Stimulated activated naive CD8-positive, alpha-beta T cell treated with anti-CD3 and anti-CD28 coated beads, Interleukin-15, Interleukin-2, amounts not matched to agents 100 U/mL and 50 U/mL, for 24 hours (primary cell): ENCODE measurements around the gene SLC25A14.
"Not testable (repeated sequence)": the region's sequence is repeated elsewhere in the genome, so short reads cannot be mapped to it uniquely, and the experiment has no call there.

ENCODE experiments used
- ATAC-seq: fragments of 150-1000 bp; cut with Tn5 transposase; one replicate; pipeline ENCODE4 v1.10.0; 2021
- DNase-seq: peaks from one replicate; pipeline ENCODE4 v3.0.0; 2021

The SLC25A14 gene, protein sequence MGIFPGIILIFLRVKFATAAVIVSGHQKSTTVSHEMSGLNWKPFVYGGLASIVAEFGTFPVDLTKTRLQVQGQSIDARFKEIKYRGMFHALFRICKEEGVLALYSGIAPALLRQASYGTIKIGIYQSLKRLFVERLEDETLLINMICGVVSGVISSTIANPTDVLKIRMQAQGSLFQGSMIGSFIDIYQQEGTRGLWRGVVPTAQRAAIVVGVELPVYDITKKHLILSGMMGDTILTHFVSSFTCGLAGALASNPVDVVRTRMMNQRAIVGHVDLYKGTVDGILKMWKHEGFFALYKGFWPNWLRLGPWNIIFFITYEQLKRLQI

DNA sequence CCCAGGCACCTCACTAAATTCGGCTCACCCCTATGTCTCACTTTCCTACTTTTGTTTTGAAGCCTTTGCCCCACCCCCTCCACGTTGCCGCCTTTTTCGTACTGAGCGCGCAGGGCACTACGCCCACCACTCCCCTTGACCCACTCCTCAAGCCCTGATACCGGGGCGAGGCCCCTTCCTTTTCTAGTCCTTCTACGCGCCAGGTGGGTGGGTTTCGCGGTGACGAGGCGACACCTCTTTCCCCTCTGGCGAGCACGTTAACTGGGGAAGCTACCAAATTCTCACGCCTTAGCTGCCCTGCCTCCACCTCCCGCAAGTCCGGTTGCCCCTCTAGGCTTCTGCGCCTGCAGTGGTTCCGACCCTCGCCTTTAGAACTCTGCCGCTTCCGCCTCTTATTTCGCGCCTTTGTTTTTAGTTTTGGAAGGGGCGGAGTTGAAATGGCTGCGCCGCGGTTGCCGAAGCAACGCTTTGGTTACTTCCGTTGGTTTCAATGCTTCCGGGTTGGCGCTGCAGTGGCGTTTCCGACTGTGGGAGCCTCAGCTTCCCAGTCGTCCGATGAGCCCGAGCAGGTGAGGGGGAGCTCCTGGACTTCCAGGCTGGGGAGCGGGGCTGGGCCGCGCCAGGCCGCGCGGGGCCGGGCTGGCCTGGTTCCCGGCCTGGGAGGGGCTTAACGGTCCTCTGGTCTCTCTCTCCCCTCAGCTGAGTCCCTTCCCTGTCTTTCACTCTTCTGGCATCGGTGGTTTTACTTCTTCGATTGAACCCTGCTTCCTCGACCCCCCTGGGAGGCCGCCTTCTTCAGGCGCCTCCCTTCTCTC lies at the start of gene SLC25A14:
SLC25A14 (plus strand) TSS at position 512 of the 815 bp plus-strand sequence. CDS start 360 bp downstream, outside the sequence.
- ATAC-seq (peak; percentile 88), DNase-seq (peak; percentile 70)

DNA sequence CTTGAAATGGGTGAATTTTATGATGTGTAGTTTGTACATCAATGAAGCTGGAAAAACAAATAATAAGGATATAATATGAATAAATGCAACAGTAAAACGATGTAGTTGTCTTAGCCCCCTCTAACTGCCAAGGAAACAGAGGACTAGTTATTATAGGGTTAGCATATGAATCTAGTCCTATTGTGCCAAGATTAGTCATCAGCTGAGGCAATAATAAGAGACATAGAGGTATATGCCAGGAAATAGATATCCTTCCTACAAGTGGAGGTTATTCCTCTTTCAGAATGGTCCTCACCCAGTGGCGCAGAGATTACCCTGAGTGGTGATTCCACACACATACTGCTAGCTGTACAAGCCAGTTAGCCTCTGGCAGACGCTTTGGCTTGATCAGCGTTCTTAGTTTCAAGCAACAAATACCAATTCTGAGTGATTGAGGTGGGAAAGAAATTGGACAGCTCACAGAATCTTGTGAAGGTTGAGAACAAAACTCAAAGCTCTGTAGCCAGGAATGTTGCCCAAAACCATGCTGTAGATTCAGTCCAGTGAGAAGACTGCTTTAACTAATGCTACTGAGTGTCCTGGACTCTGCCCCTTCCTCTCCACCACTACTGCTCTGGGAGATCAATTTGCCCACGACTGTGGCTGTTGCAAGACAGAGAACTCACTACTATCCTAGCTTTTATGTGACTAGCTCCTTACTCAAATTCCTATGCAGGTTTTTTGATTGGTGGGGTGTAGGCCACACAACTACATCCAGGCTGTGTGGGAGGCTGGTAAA lies 44.0 kb upstream of the SLC25A14 start:
- ATAC-seq (no peak), DNase-seq (no peak)

DNA sequence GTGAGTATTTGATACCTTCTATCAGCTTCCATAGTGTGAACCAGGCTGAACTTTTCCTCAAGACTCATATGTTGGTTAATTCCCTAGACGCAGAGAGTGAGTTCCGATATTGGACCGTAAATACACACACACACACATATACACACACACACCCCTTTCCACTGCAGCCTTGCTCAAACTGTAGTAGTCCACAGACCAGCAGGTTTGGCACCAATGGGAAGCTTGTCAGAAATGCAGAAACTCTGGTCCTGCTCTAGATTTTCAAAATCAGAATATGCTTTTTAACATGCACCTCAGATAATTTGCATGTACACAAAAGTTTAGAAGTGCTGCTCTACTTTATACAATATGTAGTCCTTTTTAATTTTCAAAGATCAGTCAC lies 43.4 kb upstream of the SLC25A14 start:
- DNase-seq, result no peak
- no peak for ATAC-seq

DNA sequence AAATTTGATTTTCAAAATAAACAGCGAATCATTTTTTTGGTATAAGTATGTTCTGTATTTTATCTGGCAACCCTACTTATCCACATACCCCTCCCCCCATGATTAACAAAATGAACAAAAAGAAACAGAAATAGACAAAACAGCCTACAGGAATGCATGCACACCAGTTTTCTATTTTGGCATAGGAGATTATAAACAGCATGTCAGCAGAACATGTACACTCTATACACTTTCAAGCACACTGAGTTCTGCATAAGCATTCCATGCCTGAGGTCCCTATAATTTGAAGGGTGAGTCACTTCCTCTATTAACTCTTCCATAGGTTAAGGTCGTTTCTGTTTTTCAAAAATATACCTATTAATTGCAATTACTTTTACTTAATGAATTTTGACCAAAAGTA lies 43.0 kb upstream of the SLC25A14 start:
- no peak for ATAC-seq

DNA sequence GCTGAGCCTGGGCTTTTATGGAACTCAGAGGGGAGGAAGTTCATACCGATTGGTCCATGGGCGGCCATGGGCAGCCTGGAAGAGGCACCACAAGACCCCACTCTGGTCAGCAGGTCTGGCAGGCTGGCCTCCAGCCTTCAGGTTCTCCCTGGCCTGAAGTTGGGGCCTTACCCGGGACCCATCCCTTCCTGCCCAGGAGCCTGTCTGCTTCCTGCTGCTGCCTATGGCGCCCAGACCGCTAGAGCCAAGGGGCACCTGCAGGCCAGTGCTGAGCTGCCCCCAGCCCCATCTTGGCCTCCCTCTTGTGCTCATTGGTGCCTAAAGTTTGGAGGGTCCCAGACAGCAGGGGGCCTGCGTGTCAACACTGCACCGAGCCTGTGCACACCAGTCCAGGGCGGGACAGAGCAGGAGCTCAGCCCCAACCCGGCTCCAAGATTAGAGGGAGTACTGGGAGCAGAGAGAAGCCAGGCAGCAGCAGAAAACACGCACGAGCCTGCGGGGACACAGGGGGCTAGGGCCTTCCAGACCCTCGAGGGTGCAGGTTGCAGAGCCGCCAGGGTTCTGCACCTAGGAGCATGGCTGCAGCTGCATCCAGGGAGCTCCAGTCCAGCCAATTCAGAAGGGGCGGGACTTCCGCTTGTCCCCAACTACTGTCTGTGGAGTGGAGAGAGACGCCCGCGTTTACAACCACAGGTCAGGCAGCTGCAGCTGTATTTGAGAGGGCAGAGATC lies 40.3 kb upstream of the SLC25A14 start:
- ATAC-seq, result no peak
- DNase-seq, result no peak

More for the DNA sequence above, 43.0 kb upstream of the SLC25A14 start:
- no peak for DNase-seq

DNA sequence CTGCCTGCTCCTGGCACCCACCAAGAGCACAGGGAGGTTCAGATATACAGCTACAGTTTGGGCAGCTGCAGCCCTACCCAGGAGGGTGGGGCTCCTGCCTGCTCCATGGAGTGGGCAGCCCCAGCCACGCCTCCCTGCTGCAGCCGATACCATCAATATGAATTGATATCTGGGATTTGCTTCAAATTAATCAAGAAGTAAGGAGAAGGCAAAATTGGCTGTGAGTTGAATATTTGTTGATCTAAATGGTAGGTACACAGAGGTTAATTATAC lies 39.8 kb upstream of the SLC25A14 start:
- ATAC-seq (no peak), DNase-seq (no peak)

DNA sequence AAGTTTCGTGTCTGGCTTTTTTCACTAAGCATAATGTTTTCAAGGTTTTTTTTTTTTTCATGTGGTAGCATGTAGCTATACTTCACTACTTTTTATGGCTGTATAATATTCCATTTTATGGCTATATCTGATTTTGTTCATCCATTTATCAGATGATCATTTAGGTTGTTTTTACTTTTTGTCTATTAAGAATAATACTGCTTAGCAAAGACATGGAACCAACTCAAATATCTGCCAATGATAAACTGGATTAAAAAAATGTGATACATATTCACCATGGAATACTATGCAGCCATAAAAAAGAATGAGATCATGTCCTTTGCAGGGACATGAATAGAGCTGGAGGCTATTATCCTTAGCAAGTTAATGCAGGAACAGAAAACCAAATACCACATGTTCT lies 38.3 kb upstream of the SLC25A14 start:
- no peak for ATAC-seq
- DNase-seq, result no peak

DNA sequence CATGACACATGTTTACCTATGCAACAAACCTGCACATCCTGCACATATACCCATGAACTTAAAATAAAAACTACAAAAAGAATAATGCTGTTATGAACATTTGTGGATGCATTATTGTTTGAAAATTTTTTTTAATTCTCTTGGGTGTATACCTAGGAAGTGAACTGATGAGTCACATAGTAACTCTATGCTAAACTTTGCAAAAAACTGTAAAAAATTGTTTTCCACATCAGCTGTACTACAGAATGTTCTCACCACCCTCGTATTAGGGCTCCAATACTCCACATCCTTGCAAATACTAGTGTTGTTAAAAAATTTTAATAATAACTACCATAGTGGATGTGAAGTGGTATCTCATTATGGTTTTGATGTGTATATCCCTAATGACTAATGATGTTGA lies 37.7 kb upstream of the SLC25A14 start:
- ATAC-seq, result no peak
- no peak for DNase-seq

DNA sequence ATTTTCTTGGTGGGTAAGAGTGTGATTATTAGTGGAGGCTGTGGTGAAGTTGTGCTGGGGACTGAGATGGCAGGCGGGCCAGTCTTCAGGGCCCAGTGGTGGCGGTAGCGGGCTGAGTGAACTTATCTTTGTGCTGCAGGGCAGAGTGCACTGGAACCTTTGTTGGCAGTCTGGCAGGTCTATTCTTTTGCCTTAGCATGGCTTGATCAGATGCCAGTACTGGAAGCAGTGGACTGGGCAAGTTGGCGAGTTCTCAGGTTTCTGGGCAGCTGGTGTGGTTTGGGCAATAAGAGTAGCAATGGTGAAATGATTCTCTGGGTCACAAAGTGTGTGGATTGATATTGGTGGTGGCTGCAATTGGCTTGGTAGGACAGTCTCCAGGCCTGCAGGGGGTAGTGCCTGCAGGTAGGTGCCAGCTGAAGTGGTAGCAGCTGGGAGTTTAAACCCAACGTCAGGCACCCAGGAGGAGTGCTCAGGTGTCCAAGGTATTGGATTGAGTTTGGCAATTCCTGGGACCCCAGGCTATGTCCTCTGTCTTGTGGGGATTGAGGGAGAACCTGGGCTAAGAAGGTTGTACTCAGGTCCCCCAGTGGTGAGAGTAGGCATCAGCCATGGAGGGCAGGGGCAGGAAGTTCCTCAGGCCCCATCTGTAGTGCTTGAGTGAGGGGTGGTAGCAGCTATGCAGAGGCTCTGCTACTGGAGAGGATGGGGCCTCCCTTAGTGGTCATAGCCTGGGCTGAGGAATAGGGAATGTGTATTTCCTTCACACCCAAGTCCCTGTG lies 34.9 kb upstream of the SLC25A14 start:
- ATAC-seq, result no peak
- DNase-seq, result no peak

DNA sequence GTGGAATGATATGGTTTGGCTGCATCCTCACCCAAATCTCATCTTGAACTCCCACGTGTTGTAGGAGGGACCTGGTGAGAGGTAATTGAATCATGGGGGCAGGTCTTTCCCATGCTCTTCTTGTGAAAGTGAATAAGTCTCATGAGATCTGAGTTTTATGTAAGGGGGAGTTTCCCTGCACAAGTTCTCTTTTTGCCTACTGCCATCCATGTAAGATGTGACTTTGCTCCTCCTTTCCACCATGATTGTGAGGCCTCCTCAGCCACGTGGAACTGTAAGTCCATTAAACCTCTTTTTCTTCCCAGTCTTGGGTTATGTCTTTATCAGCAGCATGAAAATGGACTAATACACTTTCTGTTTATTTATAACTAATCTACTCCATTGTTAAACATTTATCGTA lies 19.8 kb upstream of the SLC25A14 start:
- DNase-seq, ATAC-seq: not testable (repeated sequence)

DNA sequence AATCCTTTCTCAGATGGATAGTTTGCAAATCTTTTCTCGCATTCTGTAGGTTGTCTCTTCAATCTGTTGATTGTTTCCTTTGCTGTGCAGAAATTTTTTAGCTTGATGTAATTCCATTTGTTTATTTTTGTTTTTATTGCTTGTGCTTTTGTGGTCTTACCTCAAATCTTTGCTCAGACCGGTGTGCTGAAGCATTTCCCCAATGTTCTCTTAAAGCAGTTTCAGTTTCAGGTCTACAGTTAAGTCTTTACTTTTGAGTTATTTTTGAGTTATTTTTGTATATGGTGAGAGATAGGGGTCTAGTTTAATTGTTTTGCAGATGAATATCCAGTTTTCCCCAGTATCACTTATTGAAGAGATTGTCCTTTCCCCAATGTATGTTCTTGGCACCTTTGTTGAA lies 18.2 kb upstream of the SLC25A14 start:
- ATAC-seq, result no peak
- no peak for DNase-seq

DNA sequence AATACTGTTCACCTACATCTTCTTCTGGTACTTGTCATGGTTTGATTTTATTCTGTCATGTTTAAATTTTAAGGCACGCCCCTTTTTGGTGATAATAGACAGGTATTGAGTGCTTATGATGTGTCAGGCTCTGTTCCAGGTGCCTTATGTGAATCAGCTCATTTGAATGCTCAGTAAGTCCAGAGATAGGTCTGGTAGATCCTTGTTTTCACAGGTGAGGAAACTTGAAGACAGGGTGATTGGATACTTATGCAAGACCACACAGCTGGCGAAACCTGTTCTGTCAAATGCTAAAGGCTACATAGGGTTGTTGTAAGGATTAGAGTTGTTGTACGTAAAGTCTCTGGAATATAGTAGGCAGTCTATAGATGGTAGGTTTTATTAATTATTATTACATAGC lies 9.6 kb upstream of the SLC25A14 start:
- DNase-seq (no peak), ATAC-seq (no peak)

DNA sequence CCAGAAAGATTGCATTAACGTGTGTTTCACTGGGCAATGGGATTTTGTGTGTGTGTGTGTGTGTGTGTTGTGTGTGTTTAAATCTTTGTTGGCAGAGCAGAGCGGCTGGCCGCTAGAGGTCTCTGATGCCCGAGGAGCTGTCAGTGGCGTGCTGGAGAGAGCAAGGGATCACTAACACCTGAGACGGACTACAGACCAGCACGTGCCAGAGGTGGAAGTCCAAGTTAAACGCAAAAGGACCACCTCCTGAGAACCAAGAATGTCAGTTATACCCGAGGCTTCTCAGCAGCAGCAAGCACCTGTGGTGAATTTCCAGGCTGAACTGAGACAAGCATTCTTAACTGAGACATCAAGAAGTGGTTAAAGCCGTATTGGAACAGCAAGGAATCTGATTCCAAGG lies 9.0 kb upstream of the SLC25A14 start:
- ATAC-seq (peak; percentile 66), DNase-seq (peak; percentile 27)

DNA sequence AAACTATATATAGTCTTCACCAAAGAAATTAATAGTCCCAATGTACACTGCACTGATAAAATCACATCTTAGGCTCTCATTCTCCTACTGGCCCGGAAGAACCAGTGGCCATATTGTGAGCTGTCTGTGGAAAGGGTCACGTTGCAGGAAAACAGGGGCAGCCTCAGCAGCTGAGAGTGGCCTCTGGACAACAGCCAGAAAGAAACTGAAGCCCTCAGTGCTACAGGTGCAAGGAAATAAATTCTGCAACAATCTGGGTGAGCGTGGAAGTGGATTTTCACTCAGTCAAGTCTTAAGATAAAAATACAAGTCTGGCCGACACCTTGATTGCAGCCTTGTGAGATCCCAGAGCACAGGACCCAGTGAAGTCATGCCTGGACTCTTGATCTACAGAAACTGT lies 3.2 kb upstream of the SLC25A14 start:
- no peak for DNase-seq
- ATAC-seq, result no peak

DNA sequence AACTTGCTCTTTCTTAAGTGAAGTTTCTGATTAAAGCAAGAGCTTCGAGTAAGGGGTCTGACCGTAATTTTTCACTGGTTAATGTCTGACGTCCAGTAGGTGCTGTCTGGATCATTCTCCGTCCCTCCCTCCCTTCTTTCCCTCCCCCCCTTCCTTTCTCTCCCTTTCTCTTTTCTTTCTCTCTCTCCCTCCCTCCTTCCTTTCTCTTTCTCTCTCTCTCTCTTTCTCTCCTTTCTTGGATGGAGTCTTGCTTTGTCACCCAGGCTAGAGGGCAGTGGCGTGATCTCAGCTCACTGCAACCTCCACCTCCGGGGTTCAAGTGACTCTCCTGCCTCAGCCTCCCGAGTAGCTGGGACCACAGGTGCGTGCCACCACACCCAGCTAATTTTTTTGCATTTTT lies 850 bp upstream of the SLC25A14 start:
- not testable (repeated sequence) for DNase-seq, ATAC-seq

DNA sequence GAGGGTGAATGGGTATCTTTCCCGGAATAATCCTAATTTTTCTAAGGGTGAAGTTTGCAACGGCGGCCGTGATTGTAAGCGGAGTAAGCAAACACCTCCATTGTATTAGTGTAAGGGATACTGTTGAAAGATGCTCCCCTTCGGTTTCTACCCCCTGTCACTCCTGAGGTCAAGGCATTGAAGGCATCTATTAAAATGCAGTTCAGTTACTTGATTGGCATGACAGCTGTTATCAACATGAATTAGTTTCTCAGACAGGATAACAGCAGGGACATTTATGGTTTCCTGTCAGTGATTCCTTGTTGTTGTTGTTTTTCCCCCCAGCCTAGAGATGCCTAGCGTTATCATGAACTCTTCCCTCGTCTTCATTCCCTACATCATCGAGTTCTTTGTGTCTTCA lies 552 bp downstream of the SLC25A14 start:
- ATAC-seq (no peak), DNase-seq (no peak)

DNA sequence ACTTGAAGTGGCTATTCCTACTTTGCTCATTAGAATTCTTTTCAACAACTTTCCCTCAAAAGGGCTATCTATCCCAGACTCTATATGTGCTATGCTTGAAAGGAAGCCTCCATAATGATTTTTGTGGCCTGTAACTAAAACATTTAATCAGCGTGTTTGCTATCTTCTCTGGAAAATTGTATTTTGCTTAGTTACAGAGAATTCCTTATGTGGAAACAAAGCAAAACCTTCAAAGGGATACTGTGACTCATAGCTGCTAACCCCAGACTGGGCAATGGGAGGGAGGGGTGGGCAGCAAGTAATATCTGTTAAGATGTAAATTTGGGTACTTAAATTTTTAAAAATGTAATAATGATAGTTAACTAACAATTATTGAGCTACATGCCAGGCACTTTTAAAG lies 3.7 kb downstream of the SLC25A14 start:
- ATAC-seq (no peak), DNase-seq (no peak)

DNA sequence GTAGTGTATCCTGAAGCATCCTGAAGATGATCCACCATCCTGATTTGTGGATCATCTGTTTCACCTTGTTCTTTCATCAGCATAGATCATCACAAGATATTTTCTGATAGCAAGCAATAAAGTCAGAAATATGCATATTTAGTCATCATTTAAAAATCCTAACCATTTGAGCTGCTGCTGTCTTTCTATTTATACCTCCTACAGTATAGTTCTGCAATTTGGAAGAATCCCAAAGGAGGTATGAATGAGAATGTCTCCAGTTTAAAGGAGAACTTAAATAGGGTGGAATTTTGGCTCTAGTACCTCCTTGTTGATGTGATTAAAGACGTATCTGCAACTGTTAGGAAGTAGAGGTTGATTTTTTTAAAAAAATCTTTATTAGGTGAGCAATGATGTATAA lies 7.6 kb downstream of the SLC25A14 start:
- ATAC-seq (no peak), DNase-seq (no peak)

DNA sequence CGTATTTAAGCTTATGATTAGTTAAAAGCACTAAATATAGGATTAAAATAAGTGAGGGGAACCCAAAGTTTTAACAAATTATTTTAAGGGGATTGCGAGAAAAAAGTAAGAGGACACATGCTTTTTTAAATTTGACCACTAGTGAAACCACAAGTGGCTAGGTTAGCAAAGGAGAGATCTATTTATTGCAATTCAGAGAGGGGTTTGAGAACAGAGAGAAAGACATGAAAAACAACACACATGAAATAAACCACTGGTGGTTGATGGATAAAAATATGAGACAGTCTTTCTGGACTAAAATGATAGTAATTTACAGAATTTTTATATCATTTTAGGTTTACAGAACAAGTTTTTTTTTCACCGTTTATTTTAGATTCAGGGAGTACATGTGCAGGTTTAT lies 11.8 kb downstream of the SLC25A14 start:
- DNase-seq (no peak), ATAC-seq (no peak)

DNA sequence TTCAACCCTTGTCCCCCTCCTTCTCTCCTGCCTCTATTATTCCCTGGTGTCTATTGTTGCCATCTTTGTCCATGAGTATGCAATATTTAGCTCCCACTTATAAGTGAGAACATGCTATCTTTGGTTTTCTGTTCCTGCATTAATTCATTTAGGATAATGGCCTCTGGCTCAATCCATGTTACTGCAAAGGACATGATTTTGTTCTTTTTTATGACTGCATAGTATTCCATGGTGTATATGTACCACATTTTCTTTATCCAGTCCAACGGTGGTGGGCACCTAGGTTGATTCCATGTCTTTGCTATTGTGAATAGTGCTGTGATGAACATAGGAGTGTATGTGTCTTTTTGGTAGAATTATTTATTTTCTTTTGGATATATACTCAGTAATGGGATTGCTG lies 12.3 kb downstream of the SLC25A14 start:
- ATAC-seq, DNase-seq: not testable (repeated sequence)

DNA sequence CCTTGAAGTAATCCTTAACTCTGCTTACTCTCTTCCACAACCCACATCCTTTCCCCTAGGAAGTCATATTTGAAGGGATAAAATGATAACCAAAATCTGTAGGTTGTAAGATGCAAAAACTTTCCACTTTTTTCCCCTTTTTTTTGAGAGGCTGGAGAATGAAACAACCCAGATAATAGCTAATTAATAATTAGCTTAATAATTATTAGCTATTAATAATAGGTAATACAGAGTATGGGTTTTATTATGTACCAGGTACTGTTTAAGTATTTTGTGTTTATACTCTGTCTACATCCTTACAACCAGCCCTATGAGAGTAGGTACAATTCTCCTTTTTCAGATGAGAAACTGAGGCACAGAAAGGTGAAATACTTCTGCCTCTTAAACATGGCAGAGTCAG lies 36.4 kb downstream of the SLC25A14 start:
- no peak for DNase-seq
- ATAC-seq, result no peak
